ENCODE results near the gene GLDC. TPM values are rescaled to one million over a fixed set of nuclear protein-coding genes. Genes with fewer than 3 reads are reported as not detected.

Gene GLDC
- total RNA-seq, 1 donor from 2014 or later, result 8.9 TPM

DNA sequence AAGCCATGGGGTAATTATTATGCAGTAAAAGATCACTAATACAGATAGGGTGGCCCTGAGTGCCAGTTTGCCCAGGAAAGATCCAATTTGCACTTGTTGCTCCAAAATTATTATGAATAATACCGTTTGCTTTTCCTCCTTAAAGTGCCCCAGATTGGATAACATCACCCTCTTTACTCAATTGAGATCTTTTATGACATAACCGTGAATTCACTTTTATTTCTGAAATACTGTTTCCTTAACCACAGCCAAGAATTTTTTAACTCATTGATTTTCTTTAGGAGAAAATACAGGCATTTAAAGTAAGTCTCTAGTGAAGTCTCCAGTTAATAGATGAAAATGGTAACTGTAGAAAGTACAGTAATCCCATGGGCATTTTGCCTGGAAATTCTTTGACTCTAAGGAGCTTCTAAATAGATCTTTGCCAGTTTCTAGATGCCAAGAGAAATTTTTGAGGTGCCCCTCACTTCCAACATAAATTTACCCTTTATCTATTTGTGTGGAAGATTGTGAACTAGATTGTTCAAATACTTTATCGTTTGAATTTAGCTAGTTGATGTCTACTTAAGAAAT lies 133.4 kb downstream of the GLDC start:
- no peaks in the 10 kb centered on the region for H3K27me3 ChIP-seq (ENCODE audit: insufficient read depth, low read length)
- no peak overlapping the region for H3K4me3 ChIP-seq (ENCODE audit: insufficient read depth, low read depth, low read length)
- no peak overlapping the region for H3K9ac ChIP-seq (ENCODE audit: low read length)
- no peak overlapping the region for H3K27ac Mint-ChIP-seq (ENCODE audit: unreplicated experiment)
- H4K20me1 ChIP-seq (ENCODE audit: insufficient read depth, low read length), result no peaks in the 10 kb centered on the region
- no peaks in the 10 kb centered on the region for H3K9me3 ChIP-seq (ENCODE audit: insufficient read depth, low read depth, low read length)
- no peak overlapping the region for H3K4me3 Mint-ChIP-seq (ENCODE audit: unreplicated experiment)
- TF ChIP-seq, protein P1, sequence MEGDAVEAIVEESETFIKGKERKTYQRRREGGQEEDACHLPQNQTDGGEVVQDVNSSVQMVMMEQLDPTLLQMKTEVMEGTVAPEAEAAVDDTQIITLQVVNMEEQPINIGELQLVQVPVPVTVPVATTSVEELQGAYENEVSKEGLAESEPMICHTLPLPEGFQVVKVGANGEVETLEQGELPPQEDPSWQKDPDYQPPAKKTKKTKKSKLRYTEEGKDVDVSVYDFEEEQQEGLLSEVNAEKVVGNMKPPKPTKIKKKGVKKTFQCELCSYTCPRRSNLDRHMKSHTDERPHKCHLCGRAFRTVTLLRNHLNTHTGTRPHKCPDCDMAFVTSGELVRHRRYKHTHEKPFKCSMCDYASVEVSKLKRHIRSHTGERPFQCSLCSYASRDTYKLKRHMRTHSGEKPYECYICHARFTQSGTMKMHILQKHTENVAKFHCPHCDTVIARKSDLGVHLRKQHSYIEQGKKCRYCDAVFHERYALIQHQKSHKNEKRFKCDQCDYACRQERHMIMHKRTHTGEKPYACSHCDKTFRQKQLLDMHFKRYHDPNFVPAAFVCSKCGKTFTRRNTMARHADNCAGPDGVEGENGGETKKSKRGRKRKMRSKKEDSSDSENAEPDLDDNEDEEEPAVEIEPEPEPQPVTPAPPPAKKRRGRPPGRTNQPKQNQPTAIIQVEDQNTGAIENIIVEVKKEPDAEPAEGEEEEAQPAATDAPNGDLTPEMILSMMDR (IDR thresholded peaks at IDR 0.05; ENCODE audit: insufficient read depth, low read depth, low read length), result no peak
- TF ChIP-seq EZH2 (IDR thresholded peaks at IDR 0.05; ENCODE audit: insufficient read depth, low read length), result no peak
- H3K27ac ChIP-seq (ENCODE audit: low read depth, low read length), result no peak overlapping the region
- FAIRE-seq, result no peak
- H3K4me1 ChIP-seq (ENCODE audit: insufficient read depth, low read length), result no peaks in the 10 kb centered on the region
- H2AFZ ChIP-seq (ENCODE audit: low read depth, low read length), result no peak overlapping the region
- H3K4me1 Mint-ChIP-seq (ENCODE audit: low read depth, unreplicated experiment), result no peaks in the 10 kb centered on the region
- DNase-seq (ENCODE audit: low read depth), result peak; percentile 70
- peaks cover 8% of the 10 kb centered on the region for H3K36me3 Mint-ChIP-seq (ENCODE audit: low read depth, unreplicated experiment)
- H3K9me3 Mint-ChIP-seq (ENCODE audit: unreplicated experiment), result no peaks in the 10 kb centered on the region
- H3K4me2 ChIP-seq (ENCODE audit: low read length), result no peak overlapping the region
- peaks cover 13% of the 10 kb centered on the region for H3K36me3 ChIP-seq (ENCODE audit: insufficient read depth, low read length)
- H3K79me2 ChIP-seq (ENCODE audit: insufficient read depth, low read length), result peaks cover 5% of the 10 kb centered on the region
- H3K27me3 Mint-ChIP-seq (ENCODE audit: low read depth, unreplicated experiment), result no peaks in the 10 kb centered on the region

DNA sequence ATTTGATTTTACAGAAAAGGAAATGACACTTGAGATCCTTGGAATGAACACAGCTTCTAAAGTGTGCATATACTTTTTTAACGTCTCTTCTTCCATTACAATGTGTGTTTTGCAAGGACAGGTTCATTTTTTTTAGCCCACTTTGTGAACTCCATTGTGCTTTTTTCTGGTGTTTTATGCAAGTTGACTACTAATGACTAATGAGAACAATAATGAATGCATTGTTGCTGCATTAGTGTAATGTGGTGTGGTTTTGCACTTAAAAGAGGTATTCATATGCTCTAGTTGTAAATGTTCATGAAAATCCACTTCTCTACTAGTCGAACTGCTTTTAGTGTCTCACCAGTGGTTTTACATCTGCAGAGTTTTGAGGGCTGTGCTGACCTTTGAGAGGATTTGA lies 139.0 kb downstream of the GLDC start:
- H3K4me1 ChIP-seq (ENCODE audit: insufficient read depth, low read length), result peaks cover 9% of the 10 kb centered on the region
- Mint-ChIP-seq H3K36me3 (ENCODE audit: low read depth, unreplicated experiment) (peaks cover under 1% of the 10 kb centered on the region), H3K9me3 (ENCODE audit: unreplicated experiment) (no peaks in the 10 kb centered on the region), H3K27ac (ENCODE audit: unreplicated experiment) (no peak overlapping the region), H3K4me3 (ENCODE audit: unreplicated experiment) (no peak overlapping the region), H3K4me1 (ENCODE audit: low read depth, unreplicated experiment) (peaks cover 10% of the 10 kb centered on the region), H3K27me3 (ENCODE audit: low read depth, unreplicated experiment) (no peaks in the 10 kb centered on the region)
- H3K9me3 ChIP-seq (ENCODE audit: insufficient read depth, low read depth, low read length), result no peaks in the 10 kb centered on the region
- TF ChIP-seq, protein P1 (IDR thresholded peaks at IDR 0.05; ENCODE audit: insufficient read depth, low read depth, low read length), result no peak
- no peak for TF ChIP-seq EZH2 (IDR thresholded peaks at IDR 0.05; ENCODE audit: insufficient read depth, low read length)
- H3K79me2 ChIP-seq (ENCODE audit: insufficient read depth, low read length), result peaks cover 5% of the 10 kb centered on the region
- no peak overlapping the region for H3K9ac ChIP-seq (ENCODE audit: low read length)
- H4K20me1 ChIP-seq (ENCODE audit: insufficient read depth, low read length), result no peaks in the 10 kb centered on the region
- no peak overlapping the region for H3K4me3 ChIP-seq (ENCODE audit: insufficient read depth, low read depth, low read length)
- FAIRE-seq (peak; percentile 17), DNase-seq (ENCODE audit: low read depth) (peak; percentile 91)
- H3K27me3 ChIP-seq (ENCODE audit: insufficient read depth, low read length), result no peaks in the 10 kb centered on the region
- H3K27ac ChIP-seq (ENCODE audit: low read depth, low read length), result peak overlapping the region; percentile 45
- H3K36me3 ChIP-seq (ENCODE audit: insufficient read depth, low read length), result peaks cover 35% of the 10 kb centered on the region
- peak overlapping the region; percentile 22 for H3K4me2 ChIP-seq (ENCODE audit: low read length)
- no peak overlapping the region for H2AFZ ChIP-seq (ENCODE audit: low read depth, low read length)

DNA sequence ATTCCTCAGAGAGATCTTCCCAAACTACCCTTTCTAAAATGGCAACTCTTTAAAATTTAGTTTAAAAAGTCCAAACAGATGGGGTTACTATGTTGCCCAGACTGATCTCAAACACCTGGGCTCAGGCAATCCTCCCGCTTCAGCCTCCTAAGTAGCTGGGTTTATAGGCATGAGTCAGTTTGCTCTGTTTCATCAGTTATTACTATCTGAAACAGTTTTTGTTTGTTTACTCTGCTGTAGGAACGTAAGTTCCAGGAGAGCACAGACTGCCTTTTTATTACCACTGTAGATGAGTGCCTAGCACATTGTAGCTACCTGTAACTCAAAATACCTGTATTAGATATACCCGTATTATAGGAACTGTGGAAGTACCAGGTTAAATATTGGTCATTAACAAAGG lies 143.1 kb downstream of the GLDC start:
- Histone ChIP-seq H3K9ac (ENCODE audit: low read length) (no peak overlapping the region), H3K79me2 (ENCODE audit: insufficient read depth, low read length) (peaks cover 2% of the 10 kb centered on the region), H3K27ac (ENCODE audit: low read depth, low read length) (no peak overlapping the region), H3K36me3 (ENCODE audit: insufficient read depth, low read length) (peaks cover 49% of the 10 kb centered on the region), H3K9me3 (ENCODE audit: insufficient read depth, low read depth, low read length) (no peaks in the 10 kb centered on the region), H2AFZ (ENCODE audit: low read depth, low read length) (no peak overlapping the region), H3K27me3 (ENCODE audit: insufficient read depth, low read length) (no peaks in the 10 kb centered on the region), H3K4me3 (ENCODE audit: insufficient read depth, low read depth, low read length) (no peak overlapping the region), H3K4me2 (ENCODE audit: low read length) (no peak overlapping the region), H4K20me1 (ENCODE audit: insufficient read depth, low read length) (no peaks in the 10 kb centered on the region), H3K4me1 (ENCODE audit: insufficient read depth, low read length) (peaks cover 15% of the 10 kb centered on the region)
- Mint-ChIP-seq H3K4me3 (ENCODE audit: unreplicated experiment) (no peak overlapping the region), H3K9me3 (ENCODE audit: unreplicated experiment) (no peaks in the 10 kb centered on the region), H3K27me3 (ENCODE audit: low read depth, unreplicated experiment) (no peaks in the 10 kb centered on the region), H3K27ac (ENCODE audit: unreplicated experiment) (no peak overlapping the region), H3K36me3 (ENCODE audit: low read depth, unreplicated experiment) (no peaks in the 10 kb centered on the region), H3K4me1 (ENCODE audit: low read depth, unreplicated experiment) (peaks cover 25% of the 10 kb centered on the region)
- FAIRE-seq, result no peak
- DNase-seq (ENCODE audit: low read depth), result no peak
- TF ChIP-seq, protein P1 (IDR thresholded peaks at IDR 0.05; ENCODE audit: insufficient read depth, low read depth, low read length), result no peak
- no peak for TF ChIP-seq EZH2 (IDR thresholded peaks at IDR 0.05; ENCODE audit: insufficient read depth, low read length)
